Subcutaneous adipose tissue (tissue), 4 donors: ENCODE results near the gene CDCP1. TPM values are rescaled to one million over a fixed set of nuclear protein-coding genes. Genes with fewer than 3 reads are reported as not detected.

Experiments
- total RNA-seq, 4 donors: library from RNA; depleted of rRNA; stranded (reverse); fragments of >200 nt; gene quantifications; one replicate each; pipeline ENCODE4 v1.1.0, GENCODE V29; 2016
- TF ChIP-seq, protein P1 (sequence below): fragments of 450-650 bp; IDR thresholded peaks from one replicate; pipeline ENCODE4 v1.5.1; 2016; ENCODE audit warnings: low read depth, mild to moderate bottlenecking, control low read depth, antibody characterized with exemption, moderate library complexity

Gene CDCP1
- total RNA-seq, 4 donors from 2014 or later = 0.19 to 11.6 (median 2.1) TPM

DNA sequence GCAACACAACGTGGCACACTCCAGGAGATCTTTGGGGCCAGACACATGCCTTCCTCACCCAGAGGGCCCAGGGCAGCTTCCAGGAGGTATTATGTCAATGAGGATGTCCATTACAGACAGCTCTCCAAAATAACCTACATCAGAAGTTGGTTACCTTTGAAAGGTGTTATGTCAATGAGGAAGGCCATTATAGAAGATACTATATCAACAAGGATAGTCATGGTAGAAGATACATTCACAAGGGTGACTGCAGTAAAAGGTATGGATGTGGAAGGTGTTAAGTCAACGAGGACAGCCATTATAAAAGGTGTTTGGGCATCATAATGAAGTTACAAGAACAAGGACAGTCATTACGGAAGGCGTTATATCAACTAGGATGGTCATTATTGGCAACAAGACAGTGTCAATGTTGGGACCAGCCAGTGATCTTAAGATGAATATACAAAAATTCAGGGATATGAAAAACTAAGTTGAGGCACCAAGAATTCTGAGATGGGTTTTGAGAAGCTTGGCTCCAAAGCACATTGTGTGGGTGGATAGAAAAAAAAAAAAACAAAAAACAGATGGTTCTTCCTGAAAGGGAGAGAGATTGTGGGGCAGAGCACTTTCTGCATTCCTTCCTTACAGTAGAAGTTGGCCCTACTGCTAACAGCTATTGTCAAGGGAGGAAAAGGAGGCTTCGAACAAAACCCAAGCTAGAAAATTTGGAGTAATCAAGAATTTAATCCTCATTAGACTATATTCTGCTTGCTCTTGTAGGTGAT lies 11.2 kb downstream of the CDCP1 start:
- TF ChIP-seq, protein P1, sequence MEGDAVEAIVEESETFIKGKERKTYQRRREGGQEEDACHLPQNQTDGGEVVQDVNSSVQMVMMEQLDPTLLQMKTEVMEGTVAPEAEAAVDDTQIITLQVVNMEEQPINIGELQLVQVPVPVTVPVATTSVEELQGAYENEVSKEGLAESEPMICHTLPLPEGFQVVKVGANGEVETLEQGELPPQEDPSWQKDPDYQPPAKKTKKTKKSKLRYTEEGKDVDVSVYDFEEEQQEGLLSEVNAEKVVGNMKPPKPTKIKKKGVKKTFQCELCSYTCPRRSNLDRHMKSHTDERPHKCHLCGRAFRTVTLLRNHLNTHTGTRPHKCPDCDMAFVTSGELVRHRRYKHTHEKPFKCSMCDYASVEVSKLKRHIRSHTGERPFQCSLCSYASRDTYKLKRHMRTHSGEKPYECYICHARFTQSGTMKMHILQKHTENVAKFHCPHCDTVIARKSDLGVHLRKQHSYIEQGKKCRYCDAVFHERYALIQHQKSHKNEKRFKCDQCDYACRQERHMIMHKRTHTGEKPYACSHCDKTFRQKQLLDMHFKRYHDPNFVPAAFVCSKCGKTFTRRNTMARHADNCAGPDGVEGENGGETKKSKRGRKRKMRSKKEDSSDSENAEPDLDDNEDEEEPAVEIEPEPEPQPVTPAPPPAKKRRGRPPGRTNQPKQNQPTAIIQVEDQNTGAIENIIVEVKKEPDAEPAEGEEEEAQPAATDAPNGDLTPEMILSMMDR = no peak

- TF ChIP-seq, protein P1 = no peak
Observed at GRCh38 chr3:45132568-45133211, 13.5 kb downstream of the CDCP1 start.

DNA sequence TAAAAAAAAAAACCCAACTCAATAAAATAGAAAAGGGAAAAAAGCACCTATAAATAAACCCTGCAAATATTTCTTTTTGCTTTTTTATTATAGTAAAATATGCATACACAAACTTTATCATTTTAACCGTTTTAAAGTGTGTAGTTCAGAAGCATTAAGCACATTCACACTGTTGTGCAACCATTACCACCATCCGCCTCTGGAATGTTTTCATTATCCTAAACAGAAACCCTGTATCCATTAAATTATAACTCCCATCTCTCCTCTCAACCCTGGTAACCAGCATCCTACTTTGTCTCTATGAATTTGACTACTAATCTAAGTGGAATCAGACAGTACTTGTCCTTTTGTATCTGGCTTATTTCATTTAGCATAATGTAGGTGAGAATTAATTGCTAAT lies 15.0 kb downstream of the CDCP1 start:
- TF ChIP-seq, protein P1 = no peak

DNA sequence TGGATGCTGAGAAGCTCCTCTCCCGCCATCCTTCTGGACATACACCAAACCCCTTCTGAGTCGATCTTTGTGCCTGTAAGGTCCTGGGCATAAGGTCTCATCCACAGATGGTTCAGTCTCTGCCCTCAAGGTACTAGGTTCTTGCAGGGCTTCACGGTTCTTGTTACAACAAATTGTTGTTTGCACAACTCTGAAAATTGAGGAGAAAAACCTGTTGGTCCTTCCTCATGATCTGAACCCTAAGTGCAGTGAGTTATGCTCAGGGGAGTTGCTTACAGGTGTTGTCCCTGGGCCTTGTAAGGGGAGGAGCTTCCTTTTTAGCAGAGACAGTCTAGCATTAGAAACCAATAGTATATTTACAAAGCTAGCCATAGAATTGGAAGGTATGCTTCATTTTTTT lies 15.7 kb downstream of the CDCP1 start:
- TF ChIP-seq, protein P1 = no peak

- TF ChIP-seq, protein P1 = no peak
Observed at GRCh38 chr3:45128950-45129349, 17.2 kb downstream of the CDCP1 start.

DNA sequence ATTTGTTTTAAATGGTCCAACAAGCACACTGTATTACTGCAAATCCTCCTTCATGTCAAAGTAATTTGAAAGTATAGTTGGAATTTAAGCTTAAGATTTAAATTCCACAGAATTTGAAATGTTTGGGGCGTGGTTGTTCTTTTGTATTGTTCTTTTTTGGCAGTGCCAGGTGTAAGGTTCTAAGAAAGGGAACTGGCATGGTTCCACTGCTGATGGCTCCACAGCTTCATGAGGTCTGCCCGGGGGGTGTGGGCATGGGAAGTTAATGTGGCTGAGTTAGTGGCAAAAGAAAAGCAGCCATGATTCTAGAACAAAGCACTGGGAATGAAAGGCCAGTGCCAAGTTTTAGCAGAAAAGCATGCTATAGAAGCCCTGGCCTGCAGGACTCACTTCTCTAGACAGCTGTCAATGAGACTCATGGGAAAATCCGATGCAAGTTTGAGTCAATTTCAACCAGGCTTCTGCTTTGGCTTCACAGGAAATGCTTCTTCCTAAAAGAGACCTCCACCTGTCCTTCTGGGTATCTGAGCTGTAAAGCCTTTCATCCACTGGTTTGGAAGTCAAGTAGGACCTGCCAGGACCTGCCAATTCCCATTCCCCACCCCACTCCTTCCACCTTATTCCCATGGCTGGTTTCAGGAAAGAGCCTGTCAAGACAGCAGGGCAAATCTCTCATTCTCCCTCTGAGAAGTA lies 18.9 kb downstream of the CDCP1 start:
- TF ChIP-seq, protein P1 = no peak

DNA sequence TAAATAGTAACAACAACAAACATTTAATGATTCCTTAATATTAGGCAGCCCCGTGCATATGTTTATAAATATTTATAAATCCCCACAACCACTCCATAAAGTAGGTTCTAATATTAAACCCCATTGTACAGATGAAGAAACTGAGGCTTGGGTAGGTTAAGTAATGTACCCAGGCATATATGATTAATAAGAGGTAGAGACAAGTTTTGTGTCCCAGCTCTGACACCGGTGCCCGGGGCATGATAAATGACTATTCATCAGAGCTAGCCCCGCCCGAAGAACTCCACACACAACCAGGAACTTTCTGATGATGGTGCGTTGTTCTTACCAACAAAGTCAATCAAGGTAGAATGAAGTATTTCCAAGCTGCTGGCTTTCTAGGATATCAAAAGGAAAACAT lies 19.4 kb downstream of the CDCP1 start:
- TF ChIP-seq, protein P1 = no peak
